Kidney (tissue), 14 donors: ENCODE measurements around the gene ESR2. TPM values are rescaled to one million over a fixed set of nuclear protein-coding genes. Genes with fewer than 3 reads are reported as not detected.
A peak's percentile ranks its signal among the peaks of the same experiment; 100 is the strongest.

Experiments used
- DNase-seq, 5 donors: peaks; one replicate each; pipeline ENCODE4 v3.0.0-alpha.2; 2013 to 2020
- FAIRE-seq: peaks from 2 replicates; lab custom pipeline; 2012; peaks lifted over from hg19 to GRCh38; lab: Jason Lieb, UNC
- H3K27ac ChIP-seq, 2 donors: one replicate each; pipeline ENCODE4 v1.7.0; 2013; ENCODE audit warnings: low read depth in 2 of 2, low read length in 2 of 2, inconsistent platforms in 1 of 2
- H3K27me3 ChIP-seq: one replicate; pipeline ENCODE4 v1.7.1; 2013; ENCODE audit warnings: low read length, inconsistent platforms; ENCODE audit not compliant: control insufficient read depth, insufficient read depth
- H3K36me3 ChIP-seq, 3 donors: one replicate each; pipeline versions ENCODE4 v1.7.0 to v1.7.1; 2013; ENCODE audit warnings: low read length in 3 of 3, control low read depth in 1 of 3, inconsistent platforms in 1 of 3; ENCODE audit not compliant: insufficient read depth in 3 of 3, control insufficient read depth in 2 of 3
- H3K4me1 ChIP-seq, 3 donors: one replicate each; pipeline versions ENCODE4 v1.7.0 to v1.7.1; 2013; ENCODE audit warnings: low read length in 3 of 3, inconsistent platforms in 1 of 3, low read depth in 1 of 3; ENCODE audit not compliant: control insufficient read depth in 2 of 3, insufficient read depth in 2 of 3
- H3K4me3 ChIP-seq, 3 donors: one replicate each; pipeline versions ENCODE4 v1.7.0 to v1.8.1; 2013; ENCODE audit warnings: low read length in 3 of 3, control low read depth in 1 of 3, inconsistent platforms in 1 of 3
- H3K9ac ChIP-seq, 3 donors: one replicate each; pipeline versions ENCODE4 v1.7.0 to v1.7.1; 2013; ENCODE audit warnings: low read length in 3 of 3, control low read depth in 1 of 3, inconsistent platforms in 1 of 3
- H3K9me3 ChIP-seq, 3 donors: one replicate each; pipeline versions ENCODE4 v1.7.0 to v1.7.1; 2013; ENCODE audit warnings: low read length in 3 of 3, control low read depth in 1 of 3, inconsistent platforms in 1 of 3; ENCODE audit not compliant: control insufficient read depth in 2 of 3, insufficient read depth in 1 of 3
- CTCF ChIP-seq: IDR thresholded peaks from 3 replicates; pipeline ENCODE4 v1.5.1; 2012; ENCODE audit warnings: mild to moderate bottlenecking, moderate library complexity, borderline replicate concordance; ENCODE audit not compliant: insufficient read depth; ENCODE audit errors: extremely low read depth
- intact Hi-C: fragments of 100-400 bp; cut with DNase I; formaldehyde crosslinking; loops from one replicate; pipeline ENCODE4 v1.11.1; 2022
- polyA plus RNA-seq: library from polyadenylated mRNA; stranded (reverse); fragments of 350-450 nt; fragmentation: Illumina TruSeq; extraction: RNeasy Lipid Tissue Mini Kit (QIAGEN cat#74804); gene quantifications from one replicate; pipeline ENCODE4 v1.2.3, GENCODE V29; 2014; ENCODE audit warnings: low read depth, low replicate concordance; ENCODE audit not compliant: insufficient read depth
- total RNA-seq: library from RNA; stranded (reverse); fragmentation: NEBNext Ultra II Directional; extraction: Animal tissue kit (Norgen Biotek cat#: 25700); gene quantifications from one replicate; pipeline ENCODE4 v1.2.1, GENCODE V29; 2021
- donor health status: control.
- donor health status: control.
- donor health status: control.
- donor health status: control.
- donor health status: control.
- donor health status: DM: yes; HTN: yes; CAD: no.
- donor health status: Normal renal cell carcinoma (clear cell type).

The ESR2 gene
- total and polyA plus RNA-seq, 2 donors from 2014 or later, result 2.5 TPM; not detected in 1

GRCh38 chr14:64125270-64125669, 168.9 kb downstream of the ESR2 start:
- Histone ChIP-seq H3K27me3 (no peaks in the 10 kb centered on the region), H3K36me3 (peaks cover 17 to 63% (median 47%) of the 10 kb centered on the region in 3 donors), H3K4me3 (no peak overlapping the region), H3K4me1 (no peaks in the 10 kb centered on the region), H3K27ac (no peak overlapping the region), H3K9ac (no peak overlapping the region), H3K9me3 (no peaks in the 10 kb centered on the region)
- intact Hi-C loops, result no loop called here
- TF ChIP-seq CTCF, result no peak
- FAIRE-seq (no peak), DNase-seq (no peak)

- FAIRE-seq (no peak), DNase-seq (peak in 1 of 5 donors; percentile 12)
- H3K9me3 ChIP-seq, result no peaks in the 10 kb centered on the region
- no peaks in the 10 kb centered on the region for H3K27me3 ChIP-seq
- peaks cover 15 to 57% (median 38%) of the 10 kb centered on the region in 3 donors for H3K36me3 ChIP-seq
- no peak overlapping the region for H3K4me3 ChIP-seq
- H3K27ac ChIP-seq, result peak overlapping the region in 1 of 2 donors; percentile 3
- no peak for TF ChIP-seq CTCF
- H3K9ac ChIP-seq, result no peak overlapping the region
- intact Hi-C loops, result no loop called here
- H3K4me1 ChIP-seq, result no peaks in the 10 kb centered on the region
Measured at GRCh38 chr14:64123241-64123822, 170.8 kb downstream of the ESR2 start.

GRCh38 chr14:64119980-64120379, 174.2 kb downstream of the ESR2 start:
- no peak overlapping the region for H3K9ac ChIP-seq
- no peaks in the 10 kb centered on the region for H3K27me3 ChIP-seq
- no peak for DNase-seq
- intact Hi-C loops, result no loop called here
- H3K4me1 ChIP-seq, result peaks cover 0 to 2% (median 0%) of the 10 kb centered on the region in 3 donors
- FAIRE-seq, result no peak
- H3K27ac ChIP-seq, result no peak overlapping the region
- no peaks in the 10 kb centered on the region for H3K9me3 ChIP-seq
- no peak overlapping the region for H3K4me3 ChIP-seq
- H3K36me3 ChIP-seq, result peaks cover 5 to 36% (median 16%) of the 10 kb centered on the region in 3 donors
- TF ChIP-seq CTCF, result no peak
